GM13976 (cell line): ENCODE results near the gene YTHDC1.

Source experiments
- DNase-seq: peaks from one replicate; pipeline ENCODE4 v3.0.0; 2012; ENCODE audit warnings: low spot score
- in situ Hi-C: fragments of 300-500 bp; cut with MboI; formaldehyde crosslinking; loops from one replicate; pipeline ENCODE4 v1.12.0; 2022; ENCODE audit warnings: low sequenced_read_pairs, mixed read lengths, inconsistent platforms; ENCODE audit not compliant: unreplicated experiment
- TF ChIP-seq, protein P1 (sequence below): IDR thresholded peaks from 2 replicates; pipeline ENCODE4 v1.5.1; 2012; ENCODE audit warnings: borderline replicate concordance, mild to moderate bottlenecking; ENCODE audit not compliant: insufficient read depth; ENCODE audit errors: extremely low read depth, missing control alignments, control extremely low read depth

The YTHDC1 gene

DNA sequence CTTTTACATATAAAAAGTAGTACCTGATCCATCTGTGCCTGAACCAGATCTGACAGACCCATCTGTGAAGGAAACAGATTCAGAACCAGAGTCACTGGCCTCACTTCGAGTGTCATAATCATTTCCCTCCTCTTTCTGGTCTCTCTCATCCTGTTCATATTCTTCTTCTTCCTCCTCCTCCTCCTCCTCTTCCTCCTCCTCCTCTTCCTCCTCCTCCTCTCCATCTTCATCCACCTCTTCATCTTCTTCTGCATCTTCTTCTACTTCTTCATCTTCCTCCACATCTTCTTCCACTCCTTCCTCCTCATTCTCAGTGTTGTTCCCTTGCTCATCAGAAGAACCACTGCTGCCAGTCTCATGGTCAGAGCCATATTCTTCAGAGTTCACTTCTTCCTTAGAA lies 12.9 kb downstream of the YTHDC1 start:
- in situ Hi-C loops = no loop called here
- TF ChIP-seq, protein P1, sequence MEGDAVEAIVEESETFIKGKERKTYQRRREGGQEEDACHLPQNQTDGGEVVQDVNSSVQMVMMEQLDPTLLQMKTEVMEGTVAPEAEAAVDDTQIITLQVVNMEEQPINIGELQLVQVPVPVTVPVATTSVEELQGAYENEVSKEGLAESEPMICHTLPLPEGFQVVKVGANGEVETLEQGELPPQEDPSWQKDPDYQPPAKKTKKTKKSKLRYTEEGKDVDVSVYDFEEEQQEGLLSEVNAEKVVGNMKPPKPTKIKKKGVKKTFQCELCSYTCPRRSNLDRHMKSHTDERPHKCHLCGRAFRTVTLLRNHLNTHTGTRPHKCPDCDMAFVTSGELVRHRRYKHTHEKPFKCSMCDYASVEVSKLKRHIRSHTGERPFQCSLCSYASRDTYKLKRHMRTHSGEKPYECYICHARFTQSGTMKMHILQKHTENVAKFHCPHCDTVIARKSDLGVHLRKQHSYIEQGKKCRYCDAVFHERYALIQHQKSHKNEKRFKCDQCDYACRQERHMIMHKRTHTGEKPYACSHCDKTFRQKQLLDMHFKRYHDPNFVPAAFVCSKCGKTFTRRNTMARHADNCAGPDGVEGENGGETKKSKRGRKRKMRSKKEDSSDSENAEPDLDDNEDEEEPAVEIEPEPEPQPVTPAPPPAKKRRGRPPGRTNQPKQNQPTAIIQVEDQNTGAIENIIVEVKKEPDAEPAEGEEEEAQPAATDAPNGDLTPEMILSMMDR = no peak
- no peak for DNase-seq

DNA sequence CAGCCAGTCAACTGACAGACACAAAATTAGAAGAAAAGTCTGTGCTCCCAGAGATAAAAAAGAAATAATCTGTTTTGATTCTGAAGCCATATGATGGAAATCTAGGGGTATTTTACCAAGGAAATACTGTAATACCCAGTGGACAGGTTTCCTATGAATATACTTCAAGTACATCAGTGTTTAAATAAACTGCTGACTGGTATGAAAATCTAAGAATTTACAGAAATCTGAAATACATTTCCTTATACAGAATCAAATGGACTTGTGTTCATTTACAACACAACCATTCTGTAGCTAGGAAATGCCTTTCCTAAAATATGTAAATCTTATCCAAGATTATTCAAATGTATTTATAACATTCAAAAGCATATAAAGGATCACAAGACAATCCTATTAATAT lies 13.4 kb downstream of the YTHDC1 start:
- in situ Hi-C loops = no loop called here
- no peak for DNase-seq

GRCh38 chr4:68326141-68326540 lies 23.7 kb downstream of the YTHDC1 start:
- DNase-seq = no peak
- TF ChIP-seq, protein P1 = no peak
- in situ Hi-C loops = no loop called here

More for the DNA sequence above, 13.4 kb downstream of the YTHDC1 start:
- TF ChIP-seq, protein P1 = no peak

- TF ChIP-seq, protein P1 = no peak
- no peak for DNase-seq
- in situ Hi-C loops = no loop called here
Measured at GRCh38 chr4:68324519-68325262, 25.2 kb downstream of the YTHDC1 start.

DNA sequence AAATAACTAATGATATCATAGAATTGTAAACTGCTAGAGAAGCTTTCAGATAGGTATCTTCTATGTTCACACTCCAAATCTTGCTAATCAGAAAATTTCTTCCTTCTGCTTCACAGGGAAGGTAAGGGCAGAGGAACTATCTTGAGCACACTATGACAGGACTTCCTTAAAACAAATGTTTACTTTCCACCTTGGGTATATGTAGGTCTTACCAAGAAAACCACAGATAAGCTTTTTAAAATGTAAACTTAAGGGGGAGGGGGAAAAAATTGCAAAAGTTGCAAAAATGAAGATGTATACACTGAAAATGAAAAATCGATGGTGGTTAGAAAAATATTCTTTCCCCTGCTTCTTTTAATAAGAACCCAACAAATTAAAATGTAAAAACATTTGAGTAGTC lies 30.9 kb downstream of the YTHDC1 start:
- TF ChIP-seq, protein P1 = no peak
- in situ Hi-C loops = no loop called here
- no peak for DNase-seq

- DNase-seq = no peak
- in situ Hi-C loops = no loop called here
- TF ChIP-seq, protein P1 = no peak
Measured at GRCh38 chr4:68316193-68316969, 33.5 kb downstream of the YTHDC1 start.
